Activated T-helper 9 cell treated with anti-CD3 and anti-CD28 coated beads, Interleukin-2, amount 50 U/mL, for 16 hours (primary cell): ENCODE data around the gene ACTN1.
"Not testable (repeated sequence)": the region's sequence is repeated elsewhere in the genome, so short reads cannot be mapped to it uniquely, and the experiment has no call there.

ENCODE experiments used
- DNase-seq: peaks from one replicate; pipeline ENCODE4 v3.0.0-alpha.2; 2020; ENCODE audit warnings: low read depth

The ACTN1 gene

GRCh38 chr14:68979021-68979721 lies at the start of gene ACTN1:
ACTN1 (minus strand) TSS chr14:68979302; CDS start chr14:68979056, 246 bp downstream.
- peak; percentile 40 for DNase-seq

GRCh38 chr14:69027242-69027913 lies 48.3 kb upstream of the ACTN1 start:
- DNase-seq: no peak

- DNase-seq: no peak
Measured at GRCh38 chr14:69023035-69023434, 43.9 kb upstream of the ACTN1 start.

- not testable (repeated sequence) for DNase-seq
Measured at GRCh38 chr14:69022093-69022492, 43.0 kb upstream of the ACTN1 start.

GRCh38 chr14:69017706-69018105 lies 38.6 kb upstream of the ACTN1 start:
- DNase-seq: no peak

GRCh38 chr14:69014829-69015259 lies 35.7 kb upstream of the ACTN1 start:
- DNase-seq: no peak

GRCh38 chr14:69013943-69014782 lies 35.1 kb upstream of the ACTN1 start:
- DNase-seq: no peak

- no peak for DNase-seq
Measured at GRCh38 chr14:69012256-69012953, 33.3 kb upstream of the ACTN1 start.

GRCh38 chr14:69010648-69011047 lies 31.5 kb upstream of the ACTN1 start:
- DNase-seq: no peak

- DNase-seq: no peak
Measured at GRCh38 chr14:69008421-69008884, 29.4 kb upstream of the ACTN1 start.

GRCh38 chr14:69006346-69006745 lies 27.2 kb upstream of the ACTN1 start:
- no peak for DNase-seq

GRCh38 chr14:69005432-69006148 lies 26.5 kb upstream of the ACTN1 start:
- no peak for DNase-seq

- no peak for DNase-seq
Measured at GRCh38 chr14:69004731-69005431, 25.8 kb upstream of the ACTN1 start.

- no peak for DNase-seq
Measured at GRCh38 chr14:69003626-69004025, 24.5 kb upstream of the ACTN1 start.

- no peak for DNase-seq
Measured at GRCh38 chr14:69002069-69002468, 23.0 kb upstream of the ACTN1 start.

GRCh38 chr14:69001375-69001774 lies 22.3 kb upstream of the ACTN1 start:
- DNase-seq: no peak

- no peak for DNase-seq
Measured at GRCh38 chr14:68998062-68998461, 19.0 kb upstream of the ACTN1 start.

GRCh38 chr14:68995731-68996130 lies 16.6 kb upstream of the ACTN1 start:
- no peak for DNase-seq

GRCh38 chr14:68994056-68994455 lies 15.0 kb upstream of the ACTN1 start:
- DNase-seq: no peak

- DNase-seq: no peak
Measured at GRCh38 chr14:68987653-68988036, 8.5 kb upstream of the ACTN1 start.
